NCI-H1417 (cell line): ENCODE measurements around the gene ZNF79.

ENCODE experiments used
- DNase-seq, 3 experiments: peaks; one replicate each; lab custom pipeline; 2025; lab: John Stamatoyannopoulos, UW

The ZNF79 gene

DNA sequence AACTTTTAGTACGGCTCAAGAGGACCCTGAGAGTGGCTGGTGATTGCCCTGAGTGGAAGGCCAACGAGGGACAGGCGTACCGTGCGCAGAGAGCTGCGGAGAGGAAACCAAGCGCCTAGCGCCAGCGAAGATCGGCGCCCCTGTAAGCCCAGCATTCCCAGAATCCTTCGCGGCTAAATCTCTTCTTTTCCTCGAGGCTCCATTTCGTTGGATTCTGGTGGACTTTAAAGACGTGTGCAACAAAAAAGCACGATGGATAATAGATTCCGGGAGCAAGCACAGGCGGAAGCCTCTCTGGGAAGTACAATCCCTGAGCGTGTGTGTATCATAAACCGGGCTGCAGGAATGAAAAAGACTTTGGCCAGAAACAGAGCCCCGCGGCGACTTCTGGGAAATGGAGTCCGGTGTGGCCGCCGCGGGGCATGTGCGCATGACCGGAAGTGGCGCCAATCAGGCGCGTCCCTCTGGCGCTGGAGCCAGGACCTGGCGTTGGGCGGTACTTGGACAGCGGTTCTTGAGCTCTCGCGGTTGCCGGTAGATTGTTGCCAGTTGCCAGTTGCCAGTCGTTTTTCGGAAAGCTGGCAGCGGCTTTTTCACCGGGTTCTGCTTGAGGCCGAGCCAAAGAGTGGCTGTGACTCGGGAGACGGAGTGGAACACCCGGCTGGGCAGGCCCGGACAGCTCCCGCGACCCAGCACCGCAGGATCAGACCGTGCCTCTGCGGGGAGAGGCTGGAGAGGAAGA, at the start of gene ZNF79:
TSS of gene ZNF79 (plus strand) at position 449 of the 742 bp plus-strand sequence. CDS start 406 bp downstream, outside the sequence.
- peak; percentile 88 to 99 (median 98) for DNase-seq

DNA sequence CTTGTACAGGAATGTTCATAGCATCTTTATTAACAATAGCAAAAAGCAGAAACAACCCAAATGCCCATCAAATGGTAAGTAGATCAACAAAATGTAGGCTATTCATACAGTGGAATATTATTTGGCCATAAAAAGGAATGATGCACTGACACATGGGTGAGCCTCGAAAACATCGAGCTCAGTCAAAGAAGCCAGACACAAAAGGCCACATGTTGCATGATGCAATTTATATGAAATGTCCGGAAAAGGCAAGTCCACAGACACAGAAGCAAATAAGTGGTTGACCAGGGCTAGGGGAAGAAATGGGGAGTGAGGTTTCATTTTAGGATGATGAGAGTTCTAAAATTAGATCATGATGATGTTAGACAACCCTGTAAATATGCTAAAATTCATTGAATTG, 43.7 kb upstream of the ZNF79 start:
- DNase-seq: no peak

DNA sequence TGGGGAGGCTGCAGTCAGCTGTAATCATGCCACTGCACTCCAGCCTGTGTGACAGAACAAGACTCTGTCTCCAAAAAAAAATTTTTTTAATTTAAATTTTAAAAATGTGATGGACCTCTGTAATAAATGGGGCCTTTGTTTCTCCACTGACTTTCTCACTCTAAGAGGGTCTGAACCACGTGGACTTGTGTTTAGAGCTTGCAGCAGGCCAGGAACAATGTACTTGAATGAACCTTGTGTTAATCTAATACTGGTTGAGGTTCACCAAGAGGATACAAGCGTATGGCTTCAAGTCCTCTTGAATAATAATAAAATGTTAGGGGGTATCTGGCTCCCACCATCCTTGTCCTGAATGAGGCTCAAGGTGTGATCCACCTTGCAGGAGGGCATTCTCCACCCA, 41.6 kb upstream of the ZNF79 start:
- no peak for DNase-seq

DNA sequence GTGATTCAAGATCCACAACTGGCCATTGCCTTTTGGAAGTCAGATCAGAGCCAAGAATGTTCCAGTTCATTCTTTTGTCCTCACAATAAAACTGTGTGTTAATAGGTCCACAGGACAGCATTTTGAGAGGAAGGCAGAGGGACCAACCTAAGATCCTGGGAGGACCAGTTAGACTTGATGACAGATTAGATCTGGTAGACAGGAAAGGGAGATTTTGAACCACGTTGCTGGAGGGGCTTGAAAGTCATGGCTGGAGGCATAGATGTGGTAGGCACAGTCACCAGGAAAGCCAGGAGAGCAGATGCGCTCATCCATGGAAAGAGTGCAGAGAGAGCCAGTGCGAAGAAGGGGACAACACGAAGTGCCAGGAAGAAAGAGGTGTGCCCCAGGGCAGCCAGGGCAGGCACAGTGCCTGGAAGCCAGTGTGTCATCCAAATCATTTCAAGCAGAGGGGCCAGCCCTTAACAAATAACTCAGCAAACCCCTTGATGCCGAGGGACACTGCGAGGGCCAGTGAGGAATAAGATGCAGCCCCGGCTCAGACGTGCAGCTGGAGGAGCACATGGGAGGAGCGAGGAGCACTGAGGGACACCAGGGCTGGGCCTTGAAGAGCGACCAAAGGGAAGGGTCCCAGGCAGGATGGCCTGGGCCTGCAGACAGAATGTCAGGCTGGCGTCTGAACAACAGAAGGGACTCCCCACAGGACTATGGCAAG, 40.0 kb upstream of the ZNF79 start:
- DNase-seq: no peak

DNA sequence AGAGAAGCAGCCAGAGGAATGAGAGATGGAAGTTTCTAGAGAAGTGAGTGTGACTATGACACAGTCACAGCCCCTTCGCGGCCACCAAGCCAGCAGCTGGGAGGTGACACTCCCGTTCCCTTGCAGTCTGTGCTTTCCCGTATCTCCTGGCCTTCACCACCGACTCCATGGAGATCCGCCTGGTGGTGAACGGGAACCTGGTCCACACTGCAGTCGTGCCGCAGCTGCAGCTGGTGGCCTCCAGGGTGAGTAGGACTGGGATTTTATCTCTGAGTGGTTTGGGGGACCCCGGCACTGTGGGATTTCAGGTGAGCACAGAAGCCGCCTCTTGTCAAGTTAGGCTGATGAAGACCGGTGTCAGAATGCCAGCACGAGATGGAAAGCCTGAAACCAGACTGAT, 39.3 kb upstream of the ZNF79 start:
- no peak for DNase-seq

DNA sequence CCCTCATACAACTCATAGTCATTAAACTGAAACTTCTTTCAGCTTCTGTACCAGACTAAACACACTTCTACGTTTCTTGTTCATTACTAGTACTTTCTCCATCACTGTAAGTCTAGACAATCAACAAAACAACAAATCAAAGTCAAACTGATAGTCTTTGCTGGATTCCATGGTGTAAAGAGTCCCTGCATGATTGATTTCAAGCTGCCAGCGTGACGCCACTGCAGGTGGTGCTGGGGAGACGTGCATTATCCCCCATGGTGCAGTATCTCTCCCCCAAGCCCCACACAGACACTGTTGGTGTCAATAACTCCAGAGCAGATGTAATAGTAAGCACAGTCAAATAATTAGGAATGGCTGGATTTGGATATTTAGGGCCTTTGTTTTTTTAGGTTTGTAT, 37.9 kb upstream of the ZNF79 start:
- DNase-seq: peak in 1 of 3 experiments; percentile 47

DNA sequence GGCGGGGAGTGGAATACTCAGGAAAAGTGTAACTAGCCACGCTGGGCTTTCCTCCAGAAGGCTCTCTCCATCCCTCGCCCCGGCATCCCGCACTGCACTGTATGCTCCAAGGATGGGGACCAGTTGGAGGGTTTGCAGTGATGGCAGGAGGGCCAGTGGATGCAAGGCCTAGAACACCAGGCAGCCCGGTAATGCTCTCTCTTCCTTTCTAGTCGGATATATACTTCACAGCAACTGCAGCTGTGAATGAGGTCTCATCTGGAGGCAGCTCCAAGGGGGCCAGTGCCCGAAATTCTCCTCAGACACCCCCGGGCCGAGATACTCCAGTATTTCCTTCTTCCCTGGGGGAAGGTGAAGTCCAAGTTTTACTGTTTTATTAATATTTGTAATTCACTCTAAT, 37.2 kb upstream of the ZNF79 start:
- no peak for DNase-seq

DNA sequence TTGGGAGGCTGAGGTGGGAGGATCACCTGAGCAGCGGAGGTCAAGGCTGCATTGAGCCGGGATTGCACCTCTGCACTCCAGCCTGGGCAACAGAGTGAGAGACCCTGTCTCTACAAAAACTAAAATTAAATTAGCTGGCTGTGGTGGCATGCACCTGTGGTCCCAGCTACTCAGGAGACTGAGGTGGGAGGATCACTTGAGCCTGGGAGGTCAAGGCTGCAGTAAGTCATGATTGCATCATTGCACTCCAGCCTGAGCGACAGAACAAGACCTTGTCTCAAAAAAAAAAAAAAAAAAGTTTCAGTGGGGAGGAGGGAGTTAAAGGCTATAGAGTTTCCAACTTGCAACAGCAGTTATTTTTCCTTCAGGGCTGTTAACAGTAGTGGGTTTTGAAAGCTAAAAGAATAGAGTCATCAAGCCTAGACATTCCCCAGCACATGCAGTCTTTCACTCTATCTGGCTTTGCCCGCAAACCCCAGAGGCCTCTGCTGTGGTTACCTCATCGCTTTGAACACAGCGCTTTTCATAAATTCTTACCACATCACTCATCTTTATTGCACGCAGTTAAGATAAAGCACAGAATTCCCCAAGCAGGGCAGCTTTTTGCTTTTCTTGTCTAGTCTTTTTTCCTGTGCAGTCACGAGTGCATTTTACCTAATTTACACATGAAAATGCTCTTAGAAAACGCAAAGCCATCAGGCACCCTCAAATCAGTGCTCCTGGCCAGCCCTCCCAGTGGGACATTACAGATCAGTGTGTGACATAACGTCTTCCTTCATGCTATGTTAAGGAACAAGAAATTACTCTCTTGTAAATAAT, 35.9 kb upstream of the ZNF79 start:
- DNase-seq: no peak

DNA sequence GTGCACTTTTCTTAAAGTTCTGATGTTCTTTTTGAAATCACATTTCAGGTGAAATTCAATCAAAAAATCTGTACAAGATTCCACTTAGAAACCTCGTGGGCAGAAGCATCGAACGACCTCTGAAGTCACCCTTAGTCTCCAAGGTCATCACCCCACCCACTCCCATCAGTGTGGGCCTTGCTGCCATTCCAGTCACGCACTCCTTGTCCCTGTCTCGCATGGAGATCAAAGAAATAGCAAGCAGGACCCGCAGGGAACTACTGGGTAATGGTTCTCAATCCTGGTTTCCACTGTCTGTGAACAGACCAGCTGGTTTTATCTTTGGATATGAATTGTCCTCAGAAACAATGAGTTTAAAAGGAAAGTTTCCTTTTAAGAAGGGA, 35.3 kb upstream of the ZNF79 start:
- no peak for DNase-seq

DNA sequence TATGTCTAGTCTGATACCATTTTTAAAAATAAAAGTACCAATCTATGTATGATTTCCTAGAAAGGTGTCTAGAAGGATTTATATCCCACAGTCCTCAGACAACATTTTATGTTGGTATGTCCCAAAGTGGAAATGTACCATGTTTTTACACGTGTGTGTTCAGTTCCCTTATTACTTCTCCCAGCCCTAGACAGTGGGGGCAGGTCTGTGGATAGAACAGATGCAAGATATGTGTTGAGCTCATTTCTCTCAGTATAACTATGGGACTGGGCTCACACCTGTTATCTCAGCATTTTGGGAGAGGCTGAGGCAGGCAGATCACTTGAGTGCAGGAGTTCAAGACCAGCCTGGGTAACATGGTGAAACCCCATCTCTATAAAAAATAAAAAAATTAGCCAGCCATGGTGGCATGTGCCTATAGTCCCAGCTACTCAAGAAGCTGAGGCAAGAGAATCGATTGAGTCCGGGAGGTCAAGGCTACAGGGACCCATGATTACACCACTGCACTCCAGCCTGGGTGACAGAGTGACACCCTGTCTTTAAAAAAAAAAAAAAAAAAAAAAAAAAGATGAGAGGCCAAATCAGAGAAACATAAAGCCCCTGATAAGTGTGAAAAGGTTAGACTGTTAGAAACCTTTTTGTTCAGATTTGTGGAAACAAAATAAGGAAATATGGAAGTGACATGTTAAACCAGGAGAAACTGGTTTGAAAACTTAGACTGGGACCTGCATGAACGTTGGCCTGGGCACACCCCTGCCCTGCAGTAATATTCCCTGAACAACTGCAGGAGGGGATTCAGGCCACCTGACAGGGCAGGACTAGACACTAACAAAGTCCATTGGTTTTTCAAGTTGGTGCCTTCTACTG, 34.6 kb upstream of the ZNF79 start:
- DNase-seq: no peak

DNA sequence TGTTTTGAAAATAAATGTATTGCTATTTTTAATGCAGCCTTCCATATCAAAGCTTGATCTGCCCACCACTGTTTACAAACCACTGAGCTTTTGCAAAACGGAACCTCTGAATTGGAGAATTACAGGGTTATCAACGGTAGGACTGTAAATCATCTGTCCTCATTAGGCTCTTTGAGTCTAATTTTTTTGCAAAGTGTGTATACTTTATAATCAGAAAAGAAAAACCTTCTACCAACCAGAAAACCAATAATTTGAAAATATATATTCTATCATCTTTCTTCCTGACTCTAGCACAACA, 34.0 kb upstream of the ZNF79 start:
- no peak for DNase-seq

DNA sequence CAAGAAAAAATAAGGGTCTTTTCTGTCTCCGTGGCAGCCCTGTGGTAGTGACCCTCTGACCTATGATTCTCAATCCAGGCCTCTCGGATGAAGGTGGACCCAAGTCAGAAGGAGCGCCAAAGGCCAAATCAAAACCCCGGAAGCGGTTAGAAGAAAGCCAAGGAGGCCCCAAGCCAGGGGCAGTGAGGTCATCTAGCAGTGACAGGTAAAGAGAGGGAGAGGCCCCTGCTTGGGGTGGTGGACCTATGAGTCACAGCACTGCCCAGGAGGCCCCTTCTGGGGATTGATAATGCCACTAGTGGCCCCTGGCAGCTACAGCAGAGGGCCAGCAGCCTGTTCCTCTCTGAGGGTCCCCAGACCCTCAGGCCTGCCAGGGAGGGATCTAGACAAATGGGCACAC, 33.6 kb upstream of the ZNF79 start:
- DNase-seq: no peak

DNA sequence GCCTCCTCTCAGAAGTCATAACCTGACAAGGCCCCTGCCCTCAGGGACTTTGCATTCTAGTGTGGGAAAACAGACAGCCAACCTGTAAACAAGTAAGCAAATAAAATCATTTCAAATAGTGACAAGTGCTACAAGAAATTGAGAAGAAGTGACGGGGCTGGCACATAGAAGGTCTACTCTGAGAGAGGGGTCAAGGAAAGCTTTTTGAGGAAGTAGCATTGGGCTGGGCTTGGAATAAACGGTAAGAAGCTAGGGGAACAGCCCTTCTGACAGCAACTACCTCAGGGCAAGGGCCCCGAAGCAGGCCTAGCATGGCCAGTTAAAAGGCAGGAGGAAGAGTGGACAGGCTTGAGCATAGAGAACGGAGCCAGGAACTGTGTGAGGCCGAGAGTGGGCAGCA, 32.0 kb upstream of the ZNF79 start:
- no peak for DNase-seq

DNA sequence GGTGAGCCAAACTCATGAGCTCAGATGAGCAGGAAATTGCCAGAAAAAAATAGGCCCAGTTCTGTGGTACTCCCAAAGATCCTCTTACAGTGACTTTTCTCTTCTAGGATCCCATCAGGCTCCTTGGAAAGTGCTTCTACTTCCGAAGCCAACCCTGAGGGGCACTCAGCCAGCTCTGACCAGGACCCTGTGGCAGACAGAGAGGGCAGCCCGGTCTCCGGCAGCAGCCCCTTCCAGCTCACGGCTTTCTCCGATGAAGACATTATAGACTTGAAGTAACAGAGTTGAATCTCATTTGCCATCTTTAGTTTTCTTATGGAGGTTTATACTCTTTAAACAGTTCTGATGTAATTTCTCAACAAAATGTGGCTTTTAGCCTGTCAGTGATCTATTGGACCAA, 31.2 kb upstream of the ZNF79 start:
- DNase-seq: no peak

DNA sequence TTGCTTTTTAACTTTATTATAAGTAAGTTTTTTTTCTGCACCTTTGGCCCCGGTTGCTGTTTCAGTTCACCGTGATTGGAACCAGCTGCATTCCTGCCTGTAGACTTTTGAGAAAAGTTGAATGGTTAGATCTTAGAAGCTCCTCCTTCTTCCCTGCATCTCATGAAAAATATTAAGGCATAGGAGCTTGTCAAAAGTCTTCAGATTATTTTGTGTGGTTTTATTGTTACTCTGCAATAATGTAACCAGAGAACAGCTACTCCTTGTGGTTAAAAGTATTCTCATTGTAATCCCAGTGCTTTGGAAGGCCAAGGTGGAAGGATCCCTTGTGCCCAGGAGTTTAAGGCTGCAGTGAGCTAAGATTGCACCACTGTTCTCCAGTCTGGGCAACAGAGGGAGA, 30.5 kb upstream of the ZNF79 start:
- DNase-seq: no peak

DNA sequence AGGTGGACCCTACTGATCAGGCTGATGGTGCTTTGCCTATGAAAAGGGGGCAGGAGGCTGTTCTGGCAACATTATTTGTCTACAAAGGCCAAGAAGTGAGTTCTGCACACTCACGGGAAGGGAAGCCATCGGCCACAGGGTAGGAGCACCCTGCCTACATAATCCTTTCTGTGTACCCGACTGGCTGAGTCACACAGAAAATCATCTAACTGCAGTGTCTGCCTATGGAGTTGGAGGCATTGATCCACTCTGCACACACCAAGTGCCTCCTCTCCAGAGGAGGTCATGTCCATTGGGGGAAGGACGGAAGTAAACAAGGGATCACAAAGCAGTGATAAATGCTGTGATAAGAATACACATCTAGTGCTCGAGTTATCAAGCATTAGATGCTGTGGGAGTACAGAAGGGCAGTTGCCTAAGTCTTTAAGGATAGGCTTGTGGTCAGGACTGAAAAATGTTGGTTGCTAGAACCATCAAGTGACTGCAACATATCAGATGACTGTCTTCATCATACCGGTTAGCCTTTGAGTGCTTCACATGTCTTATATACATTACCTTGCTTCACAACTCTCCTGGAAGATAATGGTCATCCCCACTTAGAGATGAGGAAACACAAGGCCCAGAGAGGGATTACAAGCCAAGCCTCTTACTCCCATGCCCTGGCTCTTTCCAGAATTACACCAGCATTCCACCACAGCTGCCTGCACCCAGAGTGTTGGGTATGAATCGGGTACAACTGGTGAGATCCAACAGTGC, 28.5 kb upstream of the ZNF79 start:
- DNase-seq: no peak

DNA sequence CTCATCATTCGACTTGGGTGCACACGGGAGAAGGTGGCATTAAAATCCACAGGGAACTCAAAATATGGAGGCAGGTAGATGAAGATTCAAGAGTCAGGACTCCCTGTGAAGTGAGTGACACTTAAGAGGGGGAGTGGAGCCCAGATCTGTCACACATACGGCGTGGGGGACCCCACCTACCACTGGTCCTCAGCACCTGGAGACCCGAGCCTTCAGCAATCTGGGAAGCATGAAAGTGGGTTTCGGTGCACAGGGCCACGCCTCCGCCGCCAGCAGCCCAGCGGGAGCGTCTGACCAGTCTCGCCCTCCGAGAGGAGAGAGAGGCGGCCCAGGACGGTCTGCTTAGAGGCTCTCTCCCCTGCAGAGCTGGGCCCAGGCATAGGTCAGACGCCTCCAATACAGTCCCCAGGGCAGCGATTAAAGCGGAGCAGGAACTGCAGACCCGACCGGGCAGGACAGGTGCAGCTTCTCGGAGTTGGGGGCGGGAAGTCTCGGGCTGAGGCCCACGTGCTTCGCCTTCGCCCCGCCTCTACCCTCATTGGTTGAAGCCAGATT, 27.9 kb upstream of the ZNF79 start:
- DNase-seq: no peak

DNA sequence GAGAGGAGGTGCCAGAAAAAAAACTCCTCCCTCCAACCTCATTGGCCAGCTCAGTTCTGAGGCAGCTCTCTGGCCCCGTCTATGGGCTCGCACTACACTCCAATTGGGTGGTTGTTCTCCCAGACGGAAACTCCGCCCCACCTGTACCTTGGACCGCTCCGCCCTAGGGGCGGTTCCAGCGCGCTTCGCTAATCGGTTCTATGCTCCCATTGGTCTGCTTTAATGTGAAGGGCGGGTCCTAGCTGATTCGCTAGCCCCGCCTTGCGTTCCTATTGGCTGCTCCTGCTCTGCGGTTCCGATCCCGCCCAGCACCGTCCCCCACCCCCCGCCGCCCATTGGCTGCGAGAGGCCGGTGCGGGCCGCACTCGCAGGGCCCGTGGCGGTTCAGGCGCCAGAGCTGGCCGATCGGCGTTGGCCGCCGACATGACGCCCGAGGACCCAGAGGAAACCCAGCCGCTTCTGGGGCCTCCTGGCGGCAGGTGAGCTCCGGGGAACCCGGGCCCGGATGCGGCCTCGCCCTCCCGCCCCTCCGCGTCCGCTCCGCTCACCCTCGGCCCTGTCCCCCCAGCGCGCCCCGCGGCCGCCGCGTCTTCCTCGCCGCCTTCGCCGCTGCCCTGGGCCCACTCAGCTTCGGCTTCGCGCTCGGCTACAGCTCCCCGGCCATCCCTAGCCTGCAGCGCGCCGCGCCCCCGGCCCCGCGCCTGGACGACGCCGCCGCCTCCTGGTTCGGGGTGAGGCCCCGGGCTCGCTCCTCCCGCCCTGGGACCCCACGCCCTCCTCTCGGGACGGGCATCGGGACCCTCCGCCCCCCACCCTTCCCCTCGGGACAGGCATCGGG, 27.2 kb upstream of the ZNF79 start, which contains the start of gene SLC2A8:
TSS of gene SLC2A8 (plus strand) at position 362 of the 838 bp plus-strand sequence. CDS start at position 424, 62 bp downstream.
- peak; percentile 99 to 100 (median 100) for DNase-seq

DNA sequence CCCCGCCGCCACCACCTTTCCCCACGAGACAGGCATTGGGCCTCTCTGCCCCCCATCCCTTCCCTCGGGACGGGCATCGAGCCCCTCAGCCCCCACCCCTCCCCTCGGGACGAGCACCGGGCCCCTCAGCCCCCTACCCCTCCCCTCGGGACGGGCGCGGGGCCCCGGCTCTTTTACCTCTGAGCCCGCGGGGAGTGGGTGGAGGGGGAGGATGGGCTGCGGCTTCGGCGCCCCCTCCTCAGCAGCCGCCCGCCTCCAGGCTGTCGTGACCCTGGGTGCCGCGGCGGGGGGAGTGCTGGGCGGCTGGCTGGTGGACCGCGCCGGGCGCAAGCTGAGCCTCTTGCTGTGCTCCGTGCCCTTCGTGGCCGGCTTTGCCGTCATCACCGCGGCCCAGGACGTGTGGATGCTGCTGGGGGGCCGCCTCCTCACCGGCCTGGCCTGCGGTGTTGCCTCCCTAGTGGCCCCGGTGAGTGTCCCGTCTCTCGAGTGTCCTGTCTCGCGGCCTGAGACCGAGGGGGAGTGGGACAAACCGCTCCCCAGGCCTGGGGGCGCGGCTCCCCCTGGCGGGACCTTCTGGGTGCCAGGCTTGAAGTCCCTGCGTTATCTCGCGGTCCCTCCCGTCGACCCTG, 26.4 kb upstream of the ZNF79 start:
- peak in 2 of 3 experiments; percentile 80 to 81 for DNase-seq
